K562 (cell line): ENCODE data around the gene FPGS. TPM values are rescaled to one million over a fixed set of nuclear protein-coding genes. Genes with fewer than 3 reads are reported as not detected.

Experiments used
- CAMTA2 ChIP-seq: fragments of 250-450 bp; sonication (Bioruptor Pico); conservative IDR thresholded peaks from 2 replicates; pipeline ENCODE4 v1.5.1; 2022
- CTBP1 ChIP-seq: fragments of 450-650 bp; IDR thresholded peaks from 2 replicates; pipeline ENCODE4 v1.6.1; 2016; ENCODE audit warnings: borderline replicate concordance
- NFIC ChIP-seq: fragments of 450-650 bp; IDR thresholded peaks from 2 replicates; pipeline ENCODE4 v1.6.1; 2017; ENCODE audit warnings: mild to moderate bottlenecking, inconsistent platforms
- YY1 ChIP-seq, 3 experiments: IDR thresholded peaks; 2 replicates each; pipeline ENCODE4 v1.6.1; 2011; ENCODE audit warnings: low read length in 2 of 3, mild to moderate bottlenecking in 2 of 3, moderate library complexity in 2 of 3, borderline replicate concordance in 1 of 3, control low read depth in 1 of 3, low read depth in 1 of 3; ENCODE audit not compliant: insufficient read depth in 3 of 3, insufficient replicate concordance in 2 of 3, control insufficient read depth in 1 of 3, insufficient read length in 1 of 3; ENCODE audit errors: extremely low read depth in 1 of 3
- ZNF24 ChIP-seq: fragments of 450-650 bp; IDR thresholded peaks from 2 replicates; pipeline ENCODE4 v1.6.1; 2016
- polyA plus RNA-seq, 8 experiments: library from polyadenylated mRNA; depleted of rRNA in 4 of 8; stranded (reverse) in 5 of 8; unstranded in 3 of 8; fragments of >200 nt; fragmentation: Nextera tagmentation in 2 of 8; fragmentation: Illumina TruSeq in 1 of 8; extraction: Ambion mirVana in 2 of 8; extraction: Trizol in 1 of 8; gene quantifications; 2 replicates each; pipeline versions ENCODE4 v1.2.1 to v1.2.3, GENCODE V29; 2011 to 2014; ENCODE audit warnings: inconsistent platforms in 1 of 8, missing spikeins in 1 of 8
- total RNA-seq, 7 experiments: library from RNA; depleted of rRNA in 6 of 7; stranded (reverse); fragments of >200 nt in 6 of 7; fragmentation: Illumina TruSeq in 2 of 7; extraction: Trizol in 2 of 7; gene quantifications; 2 replicates each; pipeline versions ENCODE4 v1.2.1 to v1.2.3, GENCODE V29; 2011 to 2021; ENCODE audit warnings: low replicate concordance in 1 of 7
- TF ChIP-seq, protein P1 (sequence below), 2 experiments: fragments of 450-650 bp; formaldehyde crosslinking in 1 of 2; IDR thresholded peaks; 2 replicates each; pipeline versions ENCODE4 v1.4.0 to v1.6.1; 2014 to 2020; ENCODE audit warnings: mild to moderate bottlenecking in 2 of 2, borderline replicate concordance in 1 of 2, low read depth in 1 of 2
- TF ChIP-seq, protein P2 (sequence below): sonication (generic); formaldehyde crosslinking; IDR thresholded peaks from 2 replicates; pipeline ENCODE4 v1.8.0; 2022; ENCODE audit warnings: mild to moderate bottlenecking, missing genetic modification reagents
- TF ChIP-seq, protein P3 (sequence below): IDR thresholded peaks from 2 replicates; pipeline ENCODE4 v1.6.1; 2011; ENCODE audit warnings: borderline replicate concordance, low read depth, mild to moderate bottlenecking, moderate library complexity, low read length; ENCODE audit not compliant: insufficient read depth, poor library complexity, severe bottlenecking

Gene FPGS
- total and polyA plus RNA-seq, 9 of the 15 experiments (the other 6 are each of a cell fraction or from before 2014, with no cell fraction given): 0.84 to 86.4 (median 59.2) TPM

DNA sequence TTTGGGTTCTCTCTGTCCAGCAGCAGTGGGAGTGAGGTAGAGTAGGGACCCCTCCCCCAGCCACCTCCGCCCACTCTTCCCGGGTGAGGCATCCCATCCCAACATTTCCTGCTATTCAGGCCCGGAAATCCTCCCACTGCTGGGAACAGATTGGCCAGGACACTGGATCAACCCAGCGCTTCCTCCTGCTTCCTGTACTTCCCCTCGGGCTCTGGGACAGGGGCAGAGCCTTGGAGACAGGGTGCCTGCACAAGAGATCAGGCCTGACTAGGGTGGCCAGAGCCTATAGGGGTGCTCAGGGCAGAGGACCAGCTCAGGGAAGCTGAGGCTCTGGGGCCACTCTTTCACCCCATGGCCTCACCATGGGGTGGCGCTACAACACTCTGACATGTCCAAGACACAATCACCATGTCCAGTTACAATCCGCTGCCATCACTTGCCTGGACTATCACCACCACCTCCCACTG, 38.7 kb upstream of the FPGS start (continued):
- TF ChIP-seq, protein P1, sequence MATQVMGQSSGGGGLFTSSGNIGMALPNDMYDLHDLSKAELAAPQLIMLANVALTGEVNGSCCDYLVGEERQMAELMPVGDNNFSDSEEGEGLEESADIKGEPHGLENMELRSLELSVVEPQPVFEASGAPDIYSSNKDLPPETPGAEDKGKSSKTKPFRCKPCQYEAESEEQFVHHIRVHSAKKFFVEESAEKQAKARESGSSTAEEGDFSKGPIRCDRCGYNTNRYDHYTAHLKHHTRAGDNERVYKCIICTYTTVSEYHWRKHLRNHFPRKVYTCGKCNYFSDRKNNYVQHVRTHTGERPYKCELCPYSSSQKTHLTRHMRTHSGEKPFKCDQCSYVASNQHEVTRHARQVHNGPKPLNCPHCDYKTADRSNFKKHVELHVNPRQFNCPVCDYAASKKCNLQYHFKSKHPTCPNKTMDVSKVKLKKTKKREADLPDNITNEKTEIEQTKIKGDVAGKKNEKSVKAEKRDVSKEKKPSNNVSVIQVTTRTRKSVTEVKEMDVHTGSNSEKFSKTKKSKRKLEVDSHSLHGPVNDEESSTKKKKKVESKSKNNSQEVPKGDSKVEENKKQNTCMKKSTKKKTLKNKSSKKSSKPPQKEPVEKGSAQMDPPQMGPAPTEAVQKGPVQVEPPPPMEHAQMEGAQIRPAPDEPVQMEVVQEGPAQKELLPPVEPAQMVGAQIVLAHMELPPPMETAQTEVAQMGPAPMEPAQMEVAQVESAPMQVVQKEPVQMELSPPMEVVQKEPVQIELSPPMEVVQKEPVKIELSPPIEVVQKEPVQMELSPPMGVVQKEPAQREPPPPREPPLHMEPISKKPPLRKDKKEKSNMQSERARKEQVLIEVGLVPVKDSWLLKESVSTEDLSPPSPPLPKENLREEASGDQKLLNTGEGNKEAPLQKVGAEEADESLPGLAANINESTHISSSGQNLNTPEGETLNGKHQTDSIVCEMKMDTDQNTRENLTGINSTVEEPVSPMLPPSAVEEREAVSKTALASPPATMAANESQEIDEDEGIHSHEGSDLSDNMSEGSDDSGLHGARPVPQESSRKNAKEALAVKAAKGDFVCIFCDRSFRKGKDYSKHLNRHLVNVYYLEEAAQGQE (IDR thresholded peaks at IDR 0.05; ENCODE audit: borderline replicate concordance): peak; percentile 92
- TF ChIP-seq, protein P1 (CRISPR knock-in tag; IDR thresholded peaks at IDR 0.05; ENCODE audit: low read depth): no peak
- TF ChIP-seq, protein P2, sequence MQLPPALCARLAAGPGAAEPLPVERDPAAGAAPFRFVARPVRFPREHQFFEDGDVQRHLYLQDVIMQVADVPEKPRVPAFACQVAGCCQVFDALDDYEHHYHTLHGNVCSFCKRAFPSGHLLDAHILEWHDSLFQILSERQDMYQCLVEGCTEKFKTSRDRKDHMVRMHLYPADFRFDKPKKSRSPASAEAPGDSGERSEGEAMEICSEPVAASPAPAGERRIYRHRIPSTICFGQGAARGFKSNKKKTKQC (CRISPR knock-in tag): no peak
- TF ChIP-seq CAMTA2 (CRISPR knock-in tag) (no peak), ZNF24 (0 out of 2 replicates have a peak, but pooled peaks have one; percentile 39), CTBP1 (peak; percentile 76), NFIC (no peak), YY1 (IDR thresholded peaks at IDR 0.05; ENCODE audit: borderline replicate concordance in 1 of 3, control insufficient read depth in 1 of 3, extremely low read depth in 1 of 3, insufficient read depth in 3 of 3, insufficient read length in 1 of 3, insufficient replicate concordance in 2 of 3, low read depth in 1 of 3, low read length in 2 of 3) (peak in 1 of 3 experiments; percentile 38)
- TF ChIP-seq, protein P3, sequence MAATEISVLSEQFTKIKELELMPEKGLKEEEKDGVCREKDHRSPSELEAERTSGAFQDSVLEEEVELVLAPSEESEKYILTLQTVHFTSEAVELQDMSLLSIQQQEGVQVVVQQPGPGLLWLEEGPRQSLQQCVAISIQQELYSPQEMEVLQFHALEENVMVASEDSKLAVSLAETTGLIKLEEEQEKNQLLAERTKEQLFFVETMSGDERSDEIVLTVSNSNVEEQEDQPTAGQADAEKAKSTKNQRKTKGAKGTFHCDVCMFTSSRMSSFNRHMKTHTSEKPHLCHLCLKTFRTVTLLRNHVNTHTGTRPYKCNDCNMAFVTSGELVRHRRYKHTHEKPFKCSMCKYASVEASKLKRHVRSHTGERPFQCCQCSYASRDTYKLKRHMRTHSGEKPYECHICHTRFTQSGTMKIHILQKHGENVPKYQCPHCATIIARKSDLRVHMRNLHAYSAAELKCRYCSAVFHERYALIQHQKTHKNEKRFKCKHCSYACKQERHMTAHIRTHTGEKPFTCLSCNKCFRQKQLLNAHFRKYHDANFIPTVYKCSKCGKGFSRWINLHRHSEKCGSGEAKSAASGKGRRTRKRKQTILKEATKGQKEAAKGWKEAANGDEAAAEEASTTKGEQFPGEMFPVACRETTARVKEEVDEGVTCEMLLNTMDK: no peak
